GM18909 (cell line): ENCODE measurements around the gene CHN2.
"Not testable (repeated sequence)": the region's sequence is repeated elsewhere in the genome, so short reads cannot be mapped to it uniquely, and the experiment has no call there.

Experiments used
- ATAC-seq: cut with Tn5 transposase; IDR thresholded peaks from one replicate; pipeline ENCODE4 v1.9.1; 2021; ENCODE audit warnings: mild to moderate bottlenecking; ENCODE audit not compliant: unreplicated experiment, poor library complexity

The CHN2 gene

GRCh38 chr7:29505931-29506330, 311.4 kb downstream of the CHN2 start:
- ATAC-seq = no peak

DNA sequence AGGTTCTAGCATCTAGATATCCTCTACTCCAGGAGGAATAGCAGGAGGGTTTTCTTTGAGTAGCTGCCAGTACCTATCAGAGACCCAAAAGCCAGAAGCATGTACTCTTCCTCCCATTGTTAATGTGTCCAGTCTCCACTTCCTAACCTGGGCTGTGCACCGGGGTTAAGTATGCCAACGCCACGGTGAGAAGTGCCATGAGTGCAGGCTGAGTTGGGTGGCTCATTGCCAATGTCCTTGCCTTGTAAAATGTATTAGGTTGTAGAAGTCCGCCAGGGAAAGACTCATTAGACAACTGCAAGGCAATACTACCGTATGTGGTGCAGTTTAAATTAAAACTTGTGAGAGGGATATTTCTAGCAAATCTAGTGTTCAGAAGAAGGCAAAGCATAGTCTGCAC, 314.0 kb downstream of the CHN2 start:
- ATAC-seq = no peak

DNA sequence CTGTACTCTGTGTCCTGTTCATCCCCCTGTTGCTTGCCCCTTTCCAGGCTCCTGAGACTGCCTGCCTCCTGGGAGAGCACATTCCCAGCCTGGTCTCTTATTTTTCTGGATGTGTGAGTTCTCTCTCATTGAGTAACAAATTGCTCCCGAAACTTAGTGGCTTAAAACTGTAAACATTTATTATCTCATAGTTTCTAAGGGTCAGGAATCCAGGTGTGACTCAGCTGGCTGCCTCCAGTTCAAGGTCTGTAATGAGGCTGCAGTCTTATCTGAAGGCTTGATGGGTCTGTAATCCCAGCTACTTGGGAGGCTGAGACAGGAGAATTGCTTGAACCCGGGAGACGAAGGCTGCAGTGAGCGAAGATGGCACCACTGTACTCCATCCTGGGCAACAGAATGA, 315.5 kb downstream of the CHN2 start:
- no peak for ATAC-seq

DNA sequence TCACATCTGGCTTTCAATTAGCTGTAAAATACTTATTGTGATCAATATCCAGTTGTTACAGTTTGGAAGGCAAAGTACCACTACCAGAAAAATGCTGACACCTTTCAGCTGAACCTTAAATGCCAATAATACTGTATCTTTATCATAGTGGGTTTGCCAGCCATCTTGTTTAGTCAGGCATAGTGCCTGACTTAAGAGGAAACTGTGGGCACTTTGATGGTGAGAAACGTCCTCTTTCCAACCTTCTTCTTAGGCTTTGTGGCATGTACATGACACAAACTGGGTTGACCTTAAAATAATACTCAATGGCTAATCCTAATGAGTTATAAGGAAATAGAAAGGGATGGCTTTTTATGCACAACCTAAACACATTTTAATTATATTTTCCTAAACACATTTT, 316.8 kb downstream of the CHN2 start:
- no peak for ATAC-seq

- ATAC-seq = no peak
Observed at GRCh38 chr7:29511851-29512250, 317.3 kb downstream of the CHN2 start.

DNA sequence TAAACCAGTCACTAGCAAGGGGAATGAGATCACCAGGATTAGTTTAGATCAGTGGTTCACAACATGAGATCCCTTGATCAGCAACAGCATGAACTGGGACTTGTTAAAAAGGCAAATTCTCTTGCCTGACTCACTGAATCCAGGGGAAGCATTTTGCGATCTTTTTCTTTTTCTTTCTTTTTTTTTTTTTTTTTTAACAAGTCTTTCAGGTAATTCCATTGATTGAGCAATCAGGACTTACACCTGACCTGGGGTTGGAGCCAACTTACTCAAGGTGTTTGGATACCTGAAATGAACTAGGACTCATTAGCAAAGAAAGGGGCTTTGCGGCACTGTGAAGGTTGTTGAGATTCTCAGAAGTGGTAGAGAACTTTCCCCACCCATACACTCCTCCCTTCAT, 321.9 kb downstream of the CHN2 start:
- ATAC-seq = no peak

DNA sequence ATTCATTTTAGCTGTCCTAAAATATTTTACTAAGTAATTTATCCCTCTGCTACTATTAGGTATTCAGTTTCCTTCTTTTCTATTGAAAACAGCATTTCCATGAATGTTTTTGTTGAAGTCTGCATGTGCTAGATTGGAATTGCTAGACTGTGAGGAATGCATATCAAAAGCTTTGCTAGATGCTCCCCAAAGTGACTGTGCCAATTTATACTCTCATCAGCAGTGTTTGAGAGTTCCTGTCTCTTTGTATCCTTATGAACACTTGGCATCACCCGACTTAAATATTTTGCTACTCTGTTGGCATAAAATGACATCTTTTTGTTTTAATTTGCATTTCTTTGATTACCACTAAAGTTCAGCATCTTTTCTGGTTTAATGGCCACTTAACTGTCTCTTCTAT, 324.0 kb downstream of the CHN2 start:
- no peak for ATAC-seq

DNA sequence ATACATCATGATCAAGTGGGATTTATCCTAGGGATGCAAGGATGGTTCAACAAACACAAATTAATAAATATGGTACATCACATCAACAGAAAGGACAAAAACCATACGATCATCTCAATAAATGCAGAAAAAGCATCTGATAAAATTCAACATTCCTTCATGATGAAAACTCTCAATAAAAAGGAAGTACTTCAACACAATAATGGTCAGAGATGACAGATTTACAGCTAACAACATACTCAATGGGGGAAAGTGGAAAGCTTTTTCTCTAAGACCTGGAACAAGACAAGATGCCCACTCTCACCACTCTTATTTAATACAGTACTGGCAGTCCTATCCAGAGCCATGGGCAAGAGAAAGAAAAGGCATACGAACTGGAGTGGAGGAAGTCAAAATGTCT, 329.2 kb downstream of the CHN2 start:
- ATAC-seq = no peak

GRCh38 chr7:29527505-29528108, 333.0 kb downstream of the CHN2 start:
- ATAC-seq = no peak

GRCh38 chr7:29528526-29528925, 334.0 kb downstream of the CHN2 start:
- not testable (repeated sequence) for ATAC-seq
